ENCODE results near the gene P2RX1.

GRCh38 chr17:3860939-3861700 is 55.1 kb downstream of the P2RX1 start:
- TF ChIP-seq CREB1 (CRISPR knock-in tag; IDR thresholded peaks at IDR 0.05; ENCODE audit: low read depth) (no peak), EZH2 (IDR thresholded peaks at IDR 0.05; ENCODE audit: low read depth, unreplicated experiment) (no peak), REST (IDR thresholded peaks at IDR 0.05; ENCODE audit: unreplicated experiment) (no peak), CTCF (conservative IDR thresholded peaks at IDR 0.05; ENCODE audit: low read depth in 2 of 2) (no peak), ETS1 (IDR thresholded peaks at IDR 0.05) (no peak), ZNF114 (CRISPR knock-in tag; IDR thresholded peaks at IDR 0.05) (no peak), POLR2AphosphoS5 (IDR thresholded peaks at IDR 0.05; ENCODE audit: low read depth) (no peak), EZH2phosphoT487 (IDR thresholded peaks at IDR 0.05; ENCODE audit: unreplicated experiment) (no peak), JUNB (IDR thresholded peaks at IDR 0.05; ENCODE audit: unreplicated experiment) (no peak)
